Measurements from ENCODE around the gene JCAD.

Gene JCAD

DNA sequence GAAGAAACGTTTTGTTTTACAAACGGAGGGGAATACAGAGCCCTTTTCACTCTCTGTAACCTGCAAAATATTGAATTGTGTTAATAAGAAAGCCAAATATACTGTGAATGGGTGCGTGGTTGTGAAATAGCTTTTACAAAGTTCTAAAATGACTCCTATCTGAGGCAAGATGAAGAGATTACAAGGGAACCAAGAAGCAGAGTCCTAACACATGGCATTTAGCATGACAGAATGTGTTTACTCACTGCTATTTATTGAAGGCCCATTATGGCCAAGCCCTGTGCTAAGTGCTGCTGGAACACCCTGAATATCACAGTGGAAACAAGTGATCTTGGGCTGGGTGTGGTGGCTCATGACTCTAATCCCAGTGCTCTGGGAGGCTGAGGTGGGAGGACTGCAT is 12.9 kb downstream of the JCAD start:
- no peak for DNase-seq (ENCODE audit: low spot score)

DNA sequence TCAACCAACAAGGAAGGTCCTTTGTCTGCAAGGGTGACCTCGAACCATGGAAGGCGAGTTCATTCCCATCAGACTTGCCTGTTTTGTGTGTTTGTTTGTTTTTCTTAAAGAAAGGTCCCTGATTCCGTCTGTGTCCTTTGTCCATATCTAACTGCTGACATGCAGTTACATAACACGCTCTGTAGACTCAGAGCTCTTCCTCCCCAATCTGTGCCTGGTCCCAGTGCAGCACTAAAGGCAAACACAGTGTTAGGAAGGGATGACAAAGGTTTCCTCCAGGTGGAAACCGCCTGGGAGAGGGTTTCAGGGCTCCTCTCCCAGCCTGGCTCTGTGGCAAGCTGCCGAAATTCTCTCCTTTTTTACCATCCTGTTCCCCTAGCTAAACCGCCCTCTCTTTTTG is 13.4 kb downstream of the JCAD start:
- no peak for DNase-seq (ENCODE audit: low spot score)

DNA sequence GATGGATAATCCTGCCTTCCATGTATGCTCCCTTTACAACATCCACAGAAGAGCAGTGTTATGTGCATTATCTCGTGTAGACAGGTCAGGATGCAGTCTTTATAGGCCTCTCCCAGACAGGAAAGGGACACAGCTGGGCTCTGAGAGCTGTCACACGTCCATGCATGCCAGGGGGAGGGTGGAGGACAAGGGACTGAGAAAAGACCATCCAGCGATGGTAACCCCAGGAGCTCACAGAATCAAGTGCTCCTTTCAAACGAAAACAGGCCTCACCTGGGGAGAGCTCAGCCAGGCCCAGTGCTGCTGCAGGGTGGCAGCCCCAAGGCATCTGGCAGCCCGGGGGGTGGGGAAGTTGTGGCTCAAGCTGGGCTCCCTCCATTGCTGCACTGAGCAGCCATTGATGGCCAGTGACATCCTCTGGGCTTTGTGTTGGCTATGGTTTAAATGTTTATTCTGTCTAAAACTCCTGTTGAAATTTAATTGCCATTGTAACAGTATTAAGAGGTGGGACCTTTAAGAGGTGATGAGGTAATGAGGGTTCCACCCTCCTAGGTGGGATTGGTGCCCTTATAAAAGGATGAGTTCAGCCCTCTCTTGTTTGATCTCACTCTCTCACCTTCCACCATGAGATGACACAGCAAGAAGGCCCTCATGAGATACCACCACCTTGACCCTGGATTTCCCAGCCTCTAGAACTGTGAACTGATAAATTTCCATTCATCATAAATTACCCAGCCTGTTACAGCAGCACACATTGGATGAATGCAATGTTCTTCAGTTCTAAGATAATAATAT is 15.7 kb downstream of the JCAD start:
- DNase-seq (ENCODE audit: low spot score): no peak

GRCh38 chr10:30042820-30043219 is 16.6 kb downstream of the JCAD start:
- DNase-seq (ENCODE audit: low spot score): no peak

- no peak for DNase-seq (ENCODE audit: low spot score)
These were observed 17.9 kb downstream of the JCAD start for GRCh38 chr10:30041196-30042105.

GRCh38 chr10:30040597-30040996 is 18.8 kb downstream of the JCAD start:
- DNase-seq (ENCODE audit: low spot score): no peak

GRCh38 chr10:30039988-30040387 is 19.4 kb downstream of the JCAD start:
- DNase-seq (ENCODE audit: low spot score): no peak

DNA sequence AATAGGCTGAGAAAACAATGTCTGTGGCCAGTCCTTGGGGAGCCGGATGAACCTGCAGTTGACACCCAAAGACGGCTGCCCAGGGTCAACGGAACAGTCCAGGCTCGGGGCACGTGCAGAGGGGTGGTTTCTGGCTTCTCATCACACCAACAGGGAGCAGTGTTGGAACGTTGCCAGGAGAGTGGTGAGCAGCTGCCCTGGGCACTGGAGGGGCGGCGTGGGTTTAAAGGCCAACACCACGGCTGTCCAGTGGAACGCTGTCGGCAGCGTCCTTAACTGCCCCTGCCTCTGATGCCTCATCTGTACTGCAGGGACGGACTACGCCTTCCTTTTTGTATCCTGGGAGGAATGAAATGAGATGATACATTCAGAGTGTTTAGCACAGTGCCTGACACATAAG is 19.8 kb downstream of the JCAD start:
- DNase-seq (ENCODE audit: low spot score): no peak

DNA sequence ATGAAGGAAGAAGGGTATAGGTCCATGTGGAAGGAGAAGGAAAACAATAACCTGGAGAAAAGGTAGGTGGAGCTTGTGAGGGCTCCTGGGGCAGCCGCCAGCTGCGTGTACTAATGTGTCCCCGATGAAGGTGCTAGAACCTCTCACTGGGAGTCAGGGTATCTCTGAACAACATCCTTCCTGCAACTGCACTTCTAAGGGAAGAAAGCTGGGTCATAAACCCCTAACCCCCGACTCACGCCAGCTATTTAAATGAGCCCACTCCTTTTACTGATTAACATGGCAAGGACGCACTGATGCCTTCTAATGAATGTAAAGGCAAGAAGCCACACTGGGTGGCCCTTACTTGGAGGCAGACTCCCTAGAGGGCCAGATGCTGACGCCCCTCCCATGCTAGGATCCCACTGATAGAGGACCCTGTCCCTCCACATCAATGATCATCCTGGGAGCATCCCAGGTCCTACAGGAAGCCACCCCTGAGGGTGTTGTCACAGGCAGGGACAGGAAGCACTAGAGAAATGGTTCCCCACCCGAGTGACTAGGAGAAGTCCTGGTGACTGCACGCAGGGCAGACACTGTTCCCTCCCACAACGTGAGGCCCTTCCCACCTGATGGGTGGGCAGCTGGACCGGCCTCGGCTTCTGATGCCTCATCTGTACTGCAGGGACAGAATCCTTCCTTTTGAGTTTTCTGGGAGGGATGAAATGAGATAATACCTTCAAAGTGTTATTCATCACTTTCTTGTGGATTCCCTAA is 20.4 kb downstream of the JCAD start:
- no peak for DNase-seq (ENCODE audit: low spot score)

DNA sequence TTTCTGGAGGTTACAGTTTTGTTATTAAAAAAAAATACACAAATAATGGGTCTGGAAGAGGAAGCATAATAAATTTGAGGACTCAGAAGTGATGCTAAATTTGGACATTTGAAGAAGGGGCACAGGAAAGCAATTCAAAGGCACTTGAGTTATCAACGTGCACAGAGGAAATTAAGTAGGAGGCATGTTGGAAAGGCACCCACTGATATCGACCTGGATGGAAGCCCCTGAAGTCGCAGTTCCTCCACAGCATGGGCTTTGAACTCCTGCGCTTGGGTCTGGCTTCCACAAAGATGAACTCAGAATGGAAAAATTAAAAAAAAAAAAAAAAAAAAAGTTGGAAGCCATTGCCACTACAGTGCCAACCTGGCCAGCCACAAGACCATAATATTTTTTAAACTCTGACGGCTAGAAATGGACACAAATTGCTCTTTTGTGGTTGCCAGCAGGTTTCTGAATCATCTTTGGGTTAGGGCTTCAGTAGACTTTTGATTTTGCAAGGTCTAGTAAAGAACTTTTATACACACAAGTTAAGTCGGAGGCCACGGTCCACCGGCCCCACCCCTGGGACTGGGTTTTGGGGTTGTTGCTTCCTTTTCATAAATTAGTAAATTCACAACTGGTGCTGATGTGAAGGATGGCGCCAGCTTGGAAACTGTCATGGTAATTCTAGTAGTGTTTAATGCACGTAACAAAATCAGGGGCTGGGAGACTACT is 21.6 kb downstream of the JCAD start:
- no peak for DNase-seq (ENCODE audit: low spot score)

DNA sequence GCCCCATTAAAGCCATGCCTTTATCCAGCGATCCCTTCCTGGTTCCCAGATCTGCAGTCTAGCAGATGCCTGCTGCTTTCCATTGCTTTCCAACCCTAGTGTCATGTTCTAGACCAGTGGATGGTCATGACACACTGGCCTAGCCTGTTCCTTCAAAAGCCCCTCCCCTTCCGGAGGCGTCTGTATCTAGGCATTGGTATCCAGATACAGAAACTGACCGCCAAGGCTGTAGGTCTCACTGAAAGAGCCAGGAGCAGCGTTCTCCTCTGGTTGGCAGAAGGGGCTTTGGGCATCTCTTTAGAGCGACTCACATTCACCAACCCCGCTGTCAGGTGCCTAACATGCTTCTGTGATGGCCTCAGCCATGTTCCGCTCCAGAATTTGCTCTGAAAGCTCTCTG is 22.6 kb downstream of the JCAD start:
- no peak for DNase-seq (ENCODE audit: low spot score)

DNA sequence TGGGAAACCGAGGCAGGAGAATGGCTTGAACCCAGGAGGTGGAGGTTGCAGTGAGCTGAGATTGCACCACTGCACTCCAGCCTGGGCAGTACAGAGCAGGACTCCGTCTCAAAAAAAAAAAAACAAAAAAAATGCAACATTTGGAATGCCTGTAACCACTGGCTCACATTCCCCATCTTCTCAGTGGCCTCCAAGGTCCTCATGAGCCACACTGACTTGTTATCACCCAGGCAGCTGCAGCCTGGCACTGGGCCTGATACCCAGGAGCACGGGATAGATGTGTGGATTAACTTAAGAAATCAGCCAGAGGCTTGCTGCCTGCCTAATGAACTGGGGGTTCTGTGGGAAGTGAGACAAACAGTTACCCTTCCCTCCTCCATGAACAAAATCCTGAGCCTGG is 23.0 kb downstream of the JCAD start:
- no peak for DNase-seq (ENCODE audit: low spot score)

DNA sequence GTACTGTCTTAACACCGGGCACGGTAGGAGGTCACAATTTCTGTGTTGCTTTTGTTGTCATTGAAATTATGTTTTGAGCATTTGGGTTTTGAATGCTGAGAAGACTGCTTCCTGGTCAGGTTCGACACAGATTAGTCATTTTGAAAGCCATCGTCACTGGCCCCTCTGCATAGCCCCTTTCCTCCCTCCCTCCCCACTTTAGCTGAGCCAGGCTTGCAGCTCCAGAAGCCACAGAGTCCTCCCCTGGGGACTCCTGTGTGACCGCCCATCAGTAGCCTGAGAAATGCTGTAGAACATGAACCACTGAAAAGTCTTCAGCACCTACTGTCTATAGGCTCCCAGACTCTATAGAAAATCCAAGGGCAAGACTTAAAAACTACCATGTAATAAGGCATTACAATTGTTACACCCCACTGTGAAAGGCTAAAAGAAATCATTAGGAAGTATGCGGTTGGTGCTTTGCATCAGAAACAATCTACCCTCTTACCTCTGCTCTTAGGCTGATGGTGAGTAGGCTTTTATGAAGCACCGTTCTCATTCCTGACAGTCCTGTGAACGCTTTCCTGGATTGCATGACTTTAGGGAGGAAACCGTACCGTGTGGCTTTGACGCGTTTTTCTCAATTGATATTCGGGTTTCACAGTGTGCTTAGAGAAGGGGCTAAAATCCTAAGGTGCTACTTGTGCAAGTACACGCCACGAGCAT is 24.8 kb downstream of the JCAD start:
- DNase-seq (ENCODE audit: low spot score): no peak

DNA sequence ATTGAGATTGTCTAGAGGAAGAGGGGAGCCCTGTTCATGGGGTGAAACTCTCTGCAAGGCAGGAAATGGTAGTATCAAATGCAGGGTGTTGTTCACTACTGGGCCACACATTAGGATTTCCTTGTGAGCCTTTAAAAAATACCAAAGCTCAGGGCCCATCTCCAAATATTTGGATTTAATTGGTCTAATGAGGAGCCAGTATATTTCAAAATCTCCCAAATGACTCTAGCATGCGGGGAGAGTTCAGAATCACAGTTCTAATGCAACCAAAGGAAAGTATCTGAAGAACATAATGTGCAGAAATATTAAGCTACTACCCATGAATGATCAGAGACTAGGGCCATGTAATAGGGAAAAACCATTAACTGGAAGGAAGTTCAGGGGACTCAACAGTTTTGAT is 27.3 kb downstream of the JCAD start:
- no peak for DNase-seq (ENCODE audit: low spot score)

- no peak for DNase-seq (ENCODE audit: low spot score)
These were observed 29.5 kb downstream of the JCAD start for GRCh38 chr10:30029872-30030256.

- DNase-seq (ENCODE audit: low spot score): no peak
These were observed 30.1 kb downstream of the JCAD start for GRCh38 chr10:30029164-30029871.

DNA sequence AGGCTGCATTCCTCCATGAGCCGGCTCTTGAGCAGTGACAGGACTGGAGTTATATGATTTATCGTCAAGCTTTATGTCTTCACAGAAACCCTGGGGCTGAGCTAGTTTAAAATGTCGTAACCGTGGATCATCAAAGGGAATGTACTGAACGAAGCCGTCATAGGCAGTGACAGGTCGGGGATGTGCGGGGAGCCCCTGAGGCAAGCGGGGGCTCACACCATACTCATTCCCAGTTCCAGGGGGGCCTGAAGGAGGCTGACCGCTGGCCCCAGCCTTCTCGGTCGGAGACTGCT is 30.7 kb downstream of the JCAD start:
- DNase-seq (ENCODE audit: low spot score): no peak

DNA sequence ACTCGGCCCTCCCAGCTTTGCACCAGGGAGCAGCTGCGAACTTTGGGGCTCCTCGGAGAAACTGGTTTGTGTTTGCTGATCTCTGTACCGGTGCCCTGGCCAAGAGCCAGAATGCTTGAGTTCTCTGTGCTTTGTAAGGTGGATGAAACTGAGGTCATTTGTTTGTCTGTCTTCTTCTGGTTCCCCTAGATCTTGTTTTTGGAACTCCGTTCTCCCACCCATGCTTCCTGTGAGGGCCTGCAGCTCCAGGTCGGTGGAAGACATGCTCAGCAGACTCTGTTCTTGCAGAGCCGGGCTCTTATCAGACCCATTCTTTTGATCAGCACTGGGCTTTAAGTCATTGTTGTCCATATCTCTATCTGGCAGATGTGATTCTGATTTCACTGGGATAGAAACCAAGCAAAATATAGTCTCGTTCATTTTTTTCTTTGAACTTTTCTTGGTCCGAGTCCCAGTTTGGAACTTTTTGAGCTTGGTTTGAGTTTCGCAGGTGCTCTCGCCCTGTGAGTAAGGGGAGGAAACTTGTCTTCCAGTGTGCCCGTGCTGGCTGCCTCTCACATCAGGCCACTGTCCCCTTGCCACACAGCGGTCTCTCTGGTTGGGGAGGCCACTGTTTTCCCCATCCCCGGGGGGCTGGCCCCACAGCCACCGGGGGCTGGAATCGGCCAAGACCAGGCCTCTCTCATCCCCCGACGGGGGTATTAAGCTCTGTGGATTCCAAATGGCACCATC is 31.2 kb downstream of the JCAD start:
- no peak for DNase-seq (ENCODE audit: low spot score)

DNA sequence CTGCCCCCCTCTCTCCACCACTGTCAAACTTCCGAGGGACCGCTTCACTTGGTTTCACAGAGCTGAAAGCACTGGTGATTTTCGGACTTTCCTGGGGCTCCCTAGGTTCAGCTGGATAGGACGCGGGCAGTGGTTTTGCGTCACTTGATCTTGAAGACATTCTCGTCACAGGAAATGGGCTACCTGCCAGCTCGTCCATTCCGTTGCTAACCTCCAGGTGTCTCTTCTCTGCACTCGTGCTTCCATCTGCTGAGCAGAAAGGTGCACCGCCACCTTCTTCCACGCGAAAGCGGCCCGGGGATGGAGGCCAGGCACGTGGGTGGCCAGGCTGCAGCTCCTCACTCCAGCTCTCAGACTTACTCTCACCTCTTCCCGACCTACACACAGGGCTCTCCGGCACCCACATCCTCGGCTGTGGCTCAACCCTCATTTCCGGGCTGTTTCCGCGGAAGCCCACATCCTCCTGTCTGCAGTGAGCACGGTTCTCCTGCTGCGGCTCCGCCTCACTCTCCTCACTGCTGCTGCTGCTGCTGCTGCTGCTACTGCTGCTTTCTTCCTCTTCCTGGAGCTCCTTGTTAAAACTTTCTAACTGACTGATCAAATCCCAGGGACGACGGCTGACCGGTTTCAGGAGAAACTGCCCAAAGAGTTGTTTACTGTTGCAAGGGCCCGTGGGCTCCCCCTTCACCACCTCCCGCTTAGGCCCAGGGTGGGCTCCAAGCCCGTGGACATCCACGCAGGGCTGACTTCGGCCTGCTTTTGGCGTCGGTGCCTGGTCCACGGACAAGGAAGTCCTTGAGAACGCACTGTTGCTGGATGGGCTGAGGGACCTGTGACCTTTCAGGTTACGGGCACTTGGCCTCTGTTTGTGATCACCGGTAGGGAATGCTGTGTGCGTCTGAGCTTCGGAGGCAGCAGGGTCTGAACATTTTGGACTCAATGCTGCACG is 32.1 kb downstream of the JCAD start:
- DNase-seq (ENCODE audit: low spot score): peak; percentile 20
